LHCN-M2 (cell line): ENCODE measurements around the gene LIMS1. TPM values are rescaled to one million over a fixed set of nuclear protein-coding genes. Genes with fewer than 3 reads are reported as not detected.
A peak's percentile ranks its signal among the peaks of the same experiment; 100 is the strongest.
"Not testable (repeated sequence)": the region's sequence is repeated elsewhere in the genome, so short reads cannot be mapped to it uniquely, and the experiment has no call there.

ENCODE experiments used
- DNase-seq: peaks from one replicate; pipeline ENCODE4 v3.0.0-alpha.2; 2012; ENCODE audit warnings: low read depth
- polyA plus RNA-seq: library from polyadenylated mRNA; unstranded; fragments of >200 nt; gene quantifications from one replicate; pipeline ENCODE4 v1.2.1, GENCODE V29; 2012; ENCODE audit warnings: missing spikeins
- total RNA-seq: library from RNA; depleted of rRNA; stranded (reverse); fragments of >200 nt; gene quantifications from 2 replicates; pipeline ENCODE4 v1.2.3, GENCODE V29; 2014; rRNA removed

LIMS1 gene, protein sequence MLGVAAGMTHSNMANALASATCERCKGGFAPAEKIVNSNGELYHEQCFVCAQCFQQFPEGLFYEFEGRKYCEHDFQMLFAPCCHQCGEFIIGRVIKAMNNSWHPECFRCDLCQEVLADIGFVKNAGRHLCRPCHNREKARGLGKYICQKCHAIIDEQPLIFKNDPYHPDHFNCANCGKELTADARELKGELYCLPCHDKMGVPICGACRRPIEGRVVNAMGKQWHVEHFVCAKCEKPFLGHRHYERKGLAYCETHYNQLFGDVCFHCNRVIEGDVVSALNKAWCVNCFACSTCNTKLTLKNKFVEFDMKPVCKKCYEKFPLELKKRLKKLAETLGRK
- 112 and 198 TPM in 2 replicates for total RNA-seq
- 72.1 TPM for polyA plus RNA-seq

DNA sequence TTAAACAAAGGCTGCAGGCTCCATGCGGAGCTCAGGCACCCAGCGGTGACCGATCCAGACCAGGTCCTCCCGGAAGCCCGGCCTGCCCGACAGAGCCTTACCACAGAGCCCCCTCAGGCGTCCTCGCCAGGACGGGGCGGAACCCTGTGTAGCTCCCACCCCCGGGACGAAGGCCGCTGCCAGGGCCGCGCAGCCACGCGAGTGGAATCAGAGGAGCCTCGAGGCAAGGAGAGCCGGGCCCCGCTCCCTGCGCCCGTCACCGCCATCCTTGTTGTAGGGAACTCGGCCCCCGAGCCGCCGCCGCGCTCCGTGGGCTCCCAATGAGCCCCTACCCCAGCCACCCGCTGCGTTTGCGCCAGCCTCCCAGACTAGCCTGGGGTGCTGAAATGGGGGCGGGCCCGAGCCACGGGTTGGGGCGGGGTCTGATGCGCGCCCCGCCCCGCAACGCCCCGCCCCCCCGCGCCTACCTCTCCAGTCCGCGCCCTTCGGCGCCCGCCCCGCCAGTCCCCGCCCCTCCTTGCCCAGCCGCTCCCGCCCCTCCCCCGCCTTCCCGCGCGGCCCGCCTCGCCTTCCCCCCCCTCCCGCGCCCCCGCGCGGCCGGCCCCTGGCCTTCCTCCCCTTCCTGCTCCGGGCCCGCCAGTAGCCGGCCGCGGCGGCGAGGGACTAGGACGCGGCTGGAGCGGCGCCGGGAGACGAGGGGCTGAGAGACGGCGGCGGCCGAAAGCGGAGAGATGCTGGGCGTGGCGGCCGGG lies at the start of gene LIMS1:
Gene LIMS1 (plus strand): TSS at position 639 of the 752 bp plus-strand sequence. CDS start 93 bp downstream, at position 732.
- DNase-seq, result peak; percentile 83

DNA sequence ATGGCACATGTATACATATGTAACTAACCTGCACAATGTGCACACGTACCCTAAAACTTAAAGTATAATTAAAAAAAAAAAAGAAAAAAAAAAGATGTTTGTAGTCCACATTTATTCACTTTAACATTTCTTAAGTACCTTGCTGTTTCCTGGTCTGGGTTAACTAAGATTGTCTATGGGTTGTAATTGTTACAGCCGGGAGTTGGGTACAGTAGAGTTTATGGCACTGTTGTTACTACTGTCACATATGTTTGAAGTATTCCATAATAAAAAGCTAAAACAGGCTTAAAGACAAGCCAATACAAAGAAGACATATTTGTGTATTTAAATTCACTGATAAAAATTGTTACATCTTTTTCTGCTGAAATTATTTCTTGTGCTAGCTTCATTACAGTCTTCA lies 49.0 kb upstream of the LIMS1 start:
- no peak for DNase-seq

DNA sequence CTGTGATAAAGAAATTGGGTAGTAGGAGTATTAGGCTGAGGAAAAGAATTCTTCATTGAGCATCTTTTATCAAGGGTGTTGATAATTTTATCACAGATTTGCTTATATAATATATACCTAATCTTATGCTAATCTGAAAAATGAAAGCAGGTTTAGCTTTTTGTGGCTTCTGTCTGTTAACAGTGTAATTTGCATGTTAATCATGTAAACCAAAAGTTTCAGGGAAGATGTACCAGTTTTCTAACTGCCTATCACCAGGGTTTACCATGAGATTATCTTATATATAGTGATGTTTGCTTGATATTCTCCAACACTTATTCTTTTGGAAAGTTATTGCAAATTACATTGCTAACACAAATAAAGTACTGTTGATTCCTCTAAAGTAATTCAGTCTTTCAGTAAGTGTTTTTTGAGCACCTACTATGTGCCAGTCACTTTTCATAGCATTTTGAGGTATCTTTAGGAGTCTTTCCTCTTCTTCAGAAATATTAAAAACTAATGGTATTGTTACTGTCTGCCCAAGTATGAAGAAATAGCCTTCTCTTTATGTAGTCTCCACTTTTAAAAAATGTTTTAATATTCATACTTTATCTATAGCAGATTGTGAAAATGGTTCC lies 43.7 kb upstream of the LIMS1 start:
- DNase-seq, result no peak

GRCh38 chr2:108491848-108492247 lies 42.4 kb upstream of the LIMS1 start:
- DNase-seq, result no peak

DNA sequence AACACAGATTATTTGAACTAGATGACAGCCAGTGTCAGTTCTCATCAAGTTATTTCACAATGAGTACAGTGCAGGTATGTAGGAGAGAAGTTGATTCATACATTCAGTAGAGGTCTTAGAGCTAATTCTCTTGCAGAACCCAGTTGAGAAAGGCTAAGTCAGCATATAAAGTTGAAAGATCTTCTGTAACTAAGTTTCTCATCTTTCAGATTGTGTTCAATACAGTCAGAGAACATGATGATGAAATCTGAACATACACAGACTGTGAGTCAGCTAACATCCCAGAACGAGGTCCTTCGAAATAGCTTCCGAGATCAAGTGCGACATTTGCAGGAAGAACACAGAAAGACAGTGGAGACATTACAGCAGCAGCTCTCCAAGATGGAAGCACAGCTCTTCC lies 41.9 kb upstream of the LIMS1 start:
- DNase-seq, result peak; percentile 90

- not testable (repeated sequence) for DNase-seq
Observed at GRCh38 chr2:108496167-108496566, 38.1 kb upstream of the LIMS1 start.

GRCh38 chr2:108507620-108508019 lies 26.6 kb upstream of the LIMS1 start:
- DNase-seq, result peak; percentile 12

GRCh38 chr2:108512431-108512830 lies 21.8 kb upstream of the LIMS1 start:
- not testable (repeated sequence) for DNase-seq

- peak; percentile 18 for DNase-seq
Observed at GRCh38 chr2:108514478-108514877, 19.8 kb upstream of the LIMS1 start.

GRCh38 chr2:108524688-108525087 lies 9.6 kb upstream of the LIMS1 start:
- not testable (repeated sequence) for DNase-seq

GRCh38 chr2:108525258-108525657 lies 9.0 kb upstream of the LIMS1 start:
- DNase-seq, result not testable (repeated sequence)

- no peak for DNase-seq
Observed at GRCh38 chr2:108531674-108532055, 2.6 kb upstream of the LIMS1 start.

GRCh38 chr2:108534584-108535356 lies 500 bp downstream of the LIMS1 start:
- peak; percentile 30 for DNase-seq

DNA sequence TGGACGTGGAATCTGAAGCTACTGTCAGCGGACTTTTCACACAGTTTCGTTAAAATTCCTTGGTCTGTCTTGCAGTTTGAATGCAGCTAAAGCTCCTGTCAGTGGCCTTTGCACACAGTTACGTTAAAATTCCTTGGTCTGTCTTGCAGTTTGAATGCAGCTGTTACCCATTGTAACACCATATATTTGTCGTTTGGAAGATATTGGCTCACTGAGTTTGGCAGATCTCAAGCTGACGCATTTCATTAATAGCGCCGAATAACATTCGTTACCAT lies 1.0 kb downstream of the LIMS1 start:
- DNase-seq, result peak; percentile 66

GRCh38 chr2:108536133-108536780 lies 2.0 kb downstream of the LIMS1 start:
- peak; percentile 73 for DNase-seq

DNA sequence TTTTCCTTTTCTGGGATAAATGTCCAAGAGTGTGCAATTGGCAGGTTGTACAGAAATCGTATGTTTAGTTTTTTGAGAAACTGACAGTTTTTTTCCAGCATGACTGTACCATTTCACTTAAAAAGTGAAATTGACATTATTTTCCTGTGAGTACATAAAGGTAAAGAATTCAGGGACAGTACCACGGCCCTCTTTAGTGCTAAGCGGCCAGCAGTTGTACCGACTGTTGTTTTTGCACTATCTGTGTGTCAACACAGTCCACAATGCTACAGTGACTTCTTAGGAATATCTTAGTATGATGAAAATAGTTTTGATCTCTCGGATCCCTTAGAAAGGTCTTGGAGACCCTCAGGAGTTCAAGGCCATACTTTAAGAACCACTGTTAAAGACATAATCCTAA lies 2.6 kb downstream of the LIMS1 start:
- no peak for DNase-seq

- DNase-seq, result no peak
Observed at GRCh38 chr2:108538000-108538625, 3.8 kb downstream of the LIMS1 start.

DNA sequence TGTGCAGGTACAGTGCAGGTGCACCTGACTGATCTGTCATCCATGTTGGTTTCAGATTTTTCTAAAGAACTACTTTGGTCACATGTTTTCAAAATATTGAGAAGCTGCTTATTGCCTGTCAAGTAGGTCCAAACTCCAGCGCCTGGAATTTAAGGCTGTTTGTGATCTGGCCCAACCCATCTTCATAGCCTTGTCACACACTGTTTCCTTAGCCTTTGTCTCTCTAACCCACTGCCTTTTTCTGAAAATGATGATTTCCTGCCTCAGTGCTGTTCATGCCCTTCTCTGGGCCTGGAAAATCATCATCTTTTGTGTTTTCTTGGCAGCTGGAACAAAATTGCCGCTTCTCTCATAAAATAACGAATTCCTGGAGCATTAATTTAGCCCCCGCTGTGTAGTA lies 7.2 kb downstream of the LIMS1 start:
- no peak for DNase-seq

DNA sequence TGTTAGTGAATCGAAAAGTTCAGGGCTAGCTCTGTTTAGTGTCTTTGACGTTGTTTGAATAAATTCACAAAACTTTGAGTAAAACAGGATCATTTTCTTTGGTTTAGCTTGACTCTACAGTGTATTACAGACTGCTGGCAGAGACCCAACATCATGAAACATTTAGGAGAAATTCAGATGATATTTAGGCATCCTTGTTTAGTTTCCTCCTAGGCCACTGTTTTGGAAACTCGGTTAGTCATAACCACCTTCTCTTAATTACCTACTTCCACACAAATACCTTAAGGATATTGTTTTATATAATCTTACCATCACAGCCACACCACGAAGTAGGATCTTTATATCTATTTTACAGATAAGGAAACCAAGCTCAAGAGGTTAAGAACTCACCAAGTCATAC lies 7.8 kb downstream of the LIMS1 start:
- peak; percentile 39 for DNase-seq

DNA sequence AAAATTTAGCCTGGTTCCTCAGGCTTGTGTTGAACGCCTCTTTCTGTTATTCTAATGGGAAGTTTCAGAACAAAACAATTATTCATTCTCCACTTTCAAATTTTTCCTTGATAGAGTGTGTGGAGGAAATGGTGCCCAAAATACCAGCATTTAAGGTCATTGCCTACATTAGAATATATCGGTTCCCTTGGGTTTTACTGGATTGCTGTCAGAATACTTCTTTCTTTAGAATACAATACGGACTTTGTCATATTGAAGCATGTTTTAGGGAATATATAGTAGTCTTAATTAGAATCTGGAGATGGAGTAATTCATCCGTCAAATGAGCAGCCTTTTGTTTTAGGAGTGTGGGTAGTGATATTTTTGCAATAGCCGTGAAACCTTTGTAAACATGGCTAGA lies 13.3 kb downstream of the LIMS1 start:
- DNase-seq, result no peak
